Thoracic aorta (tissue), 2 donors: Measurements from ENCODE around the gene PPIE. TPM values are rescaled to one million over a fixed set of nuclear protein-coding genes. Genes with fewer than 3 reads are reported as not detected.
"Not testable (repeated sequence)": the region's sequence is repeated elsewhere in the genome, so short reads cannot be mapped to it uniquely, and the experiment has no call there.

Experiments used
- ATAC-seq: fragments of 150-250 bp; one replicate; pipeline ENCODE4 v1.8.0; 2017; ENCODE audit warnings: low read depth; ENCODE audit not compliant: insufficient number of reproducible peaks, low FRiP score
- DNase-seq: peaks from one replicate; pipeline ENCODE4 v3.0.0-alpha.2; 2020; ENCODE audit warnings: low spot score
- H3K27ac ChIP-seq, 2 donors: fragments of 200-600 bp; sonication (generic); 1 replicate in 1 of 2; 2 replicates in 1 of 2; pipeline ENCODE4 v1.5.1; 2016; ENCODE audit warnings: mild to moderate bottlenecking in 2 of 2, moderate library complexity in 2 of 2
- H3K27me3 ChIP-seq: fragments of 200-600 bp; sonication (generic); replicated peaks from 2 replicates; pipeline ENCODE4 v1.6.0; 2016; ENCODE audit warnings: mild to moderate bottlenecking; ENCODE audit not compliant: insufficient read depth
- H3K36me3 ChIP-seq: fragments of 200-600 bp; sonication (generic); one replicate; pipeline ENCODE4 v1.5.1; 2016
- H3K4me1 ChIP-seq, 2 donors: fragments of 200-600 bp; sonication (generic); 1 replicate in 1 of 2; 2 replicates in 1 of 2; pipeline versions ENCODE4 v1.5.1 to v1.6.0; 2016; ENCODE audit warnings: low read depth in 2 of 2, mild to moderate bottlenecking in 1 of 2; ENCODE audit not compliant: control insufficient read depth in 1 of 2
- H3K4me3 ChIP-seq: fragments of 200-600 bp; sonication (generic); 2 replicates; pipeline ENCODE4 v1.5.1; 2016; ENCODE audit warnings: mild to moderate bottlenecking
- H3K9me3 ChIP-seq: fragments of 200-600 bp; sonication (generic); 2 replicates; pipeline ENCODE4 v1.5.1; 2016
- CTCF ChIP-seq: fragments of 200-600 bp; sonication (generic); IDR thresholded peaks from one replicate; pipeline ENCODE4 v1.5.1; 2019; ENCODE audit warnings: antibody characterized with exemption
- total RNA-seq, 2 donors: library from RNA; depleted of rRNA; stranded (reverse); fragments of >200 nt; gene quantifications; one replicate each; pipeline versions ENCODE4 v1.1.0 to v1.2.3, GENCODE V29; 2016

The PPIE gene
- total RNA-seq, 2 donors from 2014 or later: 30.4 to 53.9 TPM

GRCh38 chr1:39761557-39762260 lies 23.0 kb downstream of the PPIE start:
- Histone ChIP-seq H3K4me1 (no peaks in the 10 kb centered on the region), H3K4me3 (no peak overlapping the region), H3K27ac (no peak overlapping the region), H3K27me3 (no peaks in the 10 kb centered on the region), H3K36me3 (peaks cover 27% of the 10 kb centered on the region), H3K9me3 (no peaks in the 10 kb centered on the region)
- TF ChIP-seq CTCF: no peak
- no peak for DNase-seq
- no peak for ATAC-seq

- Histone ChIP-seq H3K27me3 (no peaks in the 10 kb centered on the region), H3K27ac (no peak overlapping the region), H3K36me3 (peaks cover 27% of the 10 kb centered on the region), H3K4me1 (no peaks in the 10 kb centered on the region), H3K4me3 (no peak overlapping the region), H3K9me3 (no peaks in the 10 kb centered on the region)
- no peak for TF ChIP-seq CTCF
- no peak for ATAC-seq
- DNase-seq: no peak
These were observed 24.2 kb downstream of the PPIE start for GRCh38 chr1:39762550-39763540.

DNA sequence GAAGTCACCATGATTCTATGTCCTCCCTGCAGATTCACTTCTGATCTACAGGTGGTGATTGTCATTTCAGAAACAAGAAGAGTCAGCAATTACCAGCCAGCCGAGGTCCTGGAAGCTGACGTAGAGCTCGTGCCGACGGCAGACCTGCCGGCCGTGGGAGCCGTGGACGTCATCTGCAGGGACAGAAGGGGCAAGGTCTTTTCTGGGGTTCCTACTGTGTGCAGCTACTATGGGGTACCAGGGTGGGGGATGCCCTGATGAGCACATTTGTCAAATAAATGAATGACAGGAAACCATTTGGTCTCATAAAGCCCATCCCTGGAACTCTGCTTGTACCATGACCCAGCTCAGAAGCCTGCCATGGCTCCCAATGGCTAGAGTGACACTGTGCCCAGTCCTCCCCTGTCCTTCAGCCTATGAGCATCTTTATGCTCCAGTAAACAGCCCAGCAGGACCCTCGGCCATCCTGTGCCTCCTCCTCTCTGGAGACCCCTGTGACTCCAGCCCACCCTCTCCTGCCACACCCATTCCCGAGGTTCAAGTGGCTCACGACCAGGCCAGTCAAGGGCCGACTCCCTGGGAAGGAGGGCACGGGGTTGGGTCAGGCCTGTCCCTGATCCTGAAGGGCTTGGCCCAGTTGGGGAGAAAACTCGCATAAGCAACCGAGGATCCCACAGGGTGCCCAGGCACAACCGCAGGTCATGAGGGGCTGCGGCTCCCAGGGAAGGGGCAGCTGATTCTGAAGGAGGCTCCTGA lies 25.1 kb downstream of the PPIE start:
- not testable (repeated sequence) for H3K27ac ChIP-seq, DNase-seq, H3K4me3 ChIP-seq, H3K9me3 ChIP-seq, H3K27me3 ChIP-seq, H3K4me1 ChIP-seq, ATAC-seq
- peaks cover 22% of the 10 kb centered on the region for H3K36me3 ChIP-seq

- H3K27ac ChIP-seq, DNase-seq, H3K9me3 ChIP-seq, H3K4me3 ChIP-seq, H3K4me1 ChIP-seq, H3K27me3 ChIP-seq, ATAC-seq: not testable (repeated sequence)
- peaks cover 14% of the 10 kb centered on the region for H3K36me3 ChIP-seq
These were observed 25.8 kb downstream of the PPIE start for GRCh38 chr1:39764512-39764911.

DNA sequence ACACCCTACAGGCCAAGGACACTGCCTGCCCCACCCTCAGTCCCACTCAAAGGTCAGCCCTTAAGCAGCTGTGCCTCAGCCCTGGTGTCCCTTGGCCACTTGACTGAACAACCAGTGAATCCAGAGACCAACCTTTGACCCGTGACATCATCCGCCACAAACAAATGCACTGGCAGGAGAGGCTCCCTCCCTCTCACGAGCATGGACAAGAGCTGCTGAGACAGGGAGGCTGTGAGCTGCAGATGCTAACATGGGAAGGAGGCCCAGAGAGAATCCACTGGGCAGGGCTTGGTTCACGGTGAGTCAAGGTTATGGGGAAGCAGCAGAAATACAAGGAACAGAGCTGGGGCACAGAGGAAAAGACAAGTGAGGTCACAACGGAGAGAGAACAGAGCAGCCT lies 27.8 kb downstream of the PPIE start:
- H3K4me1 ChIP-seq, ATAC-seq: not testable (repeated sequence)

DNA sequence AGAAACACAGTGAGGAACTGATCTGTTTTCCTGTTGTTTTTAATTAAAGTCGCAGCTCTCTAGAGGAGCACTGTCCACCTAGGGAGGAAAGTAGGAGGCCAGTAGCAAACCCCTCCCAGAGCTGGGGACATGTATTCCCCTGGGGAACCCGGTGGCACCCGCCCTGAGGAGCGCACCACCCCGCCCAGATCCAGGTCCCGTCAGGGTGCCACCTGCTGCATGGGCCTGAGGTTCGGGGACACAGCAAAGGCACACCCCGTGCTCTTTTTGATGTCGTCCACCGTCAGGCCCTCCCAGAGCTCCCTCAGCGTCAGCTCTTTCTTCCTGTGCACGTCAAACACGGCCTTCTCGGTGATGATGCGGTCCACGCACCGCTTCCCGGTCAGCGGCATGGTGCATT lies 30.8 kb downstream of the PPIE start:
- H3K27me3 ChIP-seq, DNase-seq, H3K4me3 ChIP-seq, H3K4me1 ChIP-seq, H3K27ac ChIP-seq, H3K9me3 ChIP-seq, ATAC-seq, H3K36me3 ChIP-seq: not testable (repeated sequence)

More for the DNA sequence above, 27.8 kb downstream of the PPIE start:
- not testable (repeated sequence) for H3K9me3 ChIP-seq, H3K36me3 ChIP-seq, H3K4me3 ChIP-seq, H3K27ac ChIP-seq, H3K27me3 ChIP-seq, DNase-seq

GRCh38 chr1:39770100-39771021 lies 31.7 kb downstream of the PPIE start:
- not testable (repeated sequence) for DNase-seq, H3K36me3 ChIP-seq, H3K27me3 ChIP-seq, H3K4me3 ChIP-seq, H3K9me3 ChIP-seq, H3K4me1 ChIP-seq, H3K27ac ChIP-seq, ATAC-seq

DNA sequence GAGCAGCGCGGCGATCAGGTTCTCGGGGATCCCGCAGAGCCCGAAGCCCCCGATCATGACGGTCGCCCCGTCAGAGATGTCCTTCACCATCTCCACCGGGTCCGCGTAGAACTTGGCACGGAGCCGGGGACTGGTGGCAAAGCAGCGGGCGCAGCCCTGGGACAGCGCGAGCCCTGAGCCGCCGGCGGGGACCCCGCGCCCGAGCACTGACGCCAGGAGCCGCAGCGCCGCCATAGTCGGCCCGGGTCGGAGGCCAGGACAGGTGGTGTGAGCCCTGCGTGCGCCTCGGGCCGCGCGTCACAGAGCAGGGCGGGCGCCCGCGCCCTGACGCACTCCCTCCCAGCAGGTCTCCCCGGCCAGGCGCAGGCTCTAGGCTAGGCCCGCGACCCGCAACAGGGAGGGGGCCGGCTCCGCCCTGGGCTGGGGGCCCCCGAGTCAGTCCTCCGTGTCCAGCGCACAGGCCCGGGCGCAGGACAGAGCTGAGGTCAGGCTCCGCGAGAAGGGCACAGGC lies 32.4 kb downstream of the PPIE start, which contains the start of gene OXCT2:
TSS of gene OXCT2 (minus strand) at position 327 of the 511 bp plus-strand sequence. CDS start at position 234, 93 bp downstream.
- H3K4me3 ChIP-seq, H3K9me3 ChIP-seq, H3K27ac ChIP-seq, H3K36me3 ChIP-seq, DNase-seq, H3K4me1 ChIP-seq, ATAC-seq, H3K27me3 ChIP-seq: not testable (repeated sequence)

- H3K9me3 ChIP-seq, H3K27me3 ChIP-seq, DNase-seq, H3K36me3 ChIP-seq, H3K4me1 ChIP-seq, H3K27ac ChIP-seq, H3K4me3 ChIP-seq, ATAC-seq: not testable (repeated sequence)
These were observed 34.8 kb downstream of the PPIE start for GRCh38 chr1:39773369-39773979.
